ENCODE measurements around the gene GJD4. TPM values are rescaled to one million over a fixed set of nuclear protein-coding genes. Genes with fewer than 3 reads are reported as not detected.

The GJD4 gene
- total and polyA plus RNA-seq, 10 of the 15 experiments (the other 5 are each of a cell fraction or from before 2014, with no cell fraction given): not detected

GRCh38 chr10:35642035-35642792 lies 37.1 kb downstream of the GJD4 start, which contains the start of gene FZD8:
Gene FZD8, minus strand, starts transcription at chr10:35642296. Its CDS starts 867 bp downstream, at chr10:35641429.
- Histone ChIP-seq H3K27me3 (replicated peaks in 1 of 2; ENCODE audit: control insufficient read depth in 2 of 2, insufficient read depth in 2 of 2, low read length in 1 of 2) (peaks cover 0 to 8% of the 10 kb centered on the region in 2 experiments), H3K9ac (ENCODE audit: control insufficient read depth, insufficient read depth, low read length) (no peak within 1 kb of the TSS), H3K4me2 (ENCODE audit: control insufficient read depth, insufficient read depth) (peak within 1 kb of the TSS; percentile 77), H3K4me1 (ENCODE audit: control insufficient read depth, insufficient read depth, low read length) (0 out of 2 replicates have a peak, but pooled peaks cover 3% of the 10 kb centered on the region), H3K4me3 (peak within 1 kb of the TSS; percentile 67), H3K79me2 (ENCODE audit: control insufficient read depth, insufficient read depth, low read length) (no peaks in the 10 kb centered on the region), H3K27ac (ENCODE audit: control insufficient read depth, insufficient read depth) (no peak within 1 kb of the TSS), H3K9me3 (replicated peaks; ENCODE audit: control insufficient read depth, insufficient read depth, low read length) (no peaks in the 10 kb centered on the region; the same call in 2 of the 3 replicates), H2AFZ (ENCODE audit: control insufficient read depth, low read depth, low read length) (peak within 1 kb of the TSS; percentile 65), H4K20me1 (ENCODE audit: control insufficient read depth, insufficient read depth) (no peaks in the 10 kb centered on the region), H3K36me3 (ENCODE audit: control insufficient read depth in 2 of 2, insufficient read depth in 2 of 2, low read length in 1 of 2) (no peaks in the 10 kb centered on the region)
- WGBS (ENCODE audit: insufficient coverage, insufficient replicate concordance, low lambda C conversion rate, missing lambda C conversion rate): 1% methylated on average over 66 of the region's 80 CpGs
- no TSS peak for BruUV-seq (replicated peaks)
- no peak for DNase-seq (ENCODE audit: low read depth, low spot score)
- in situ Hi-C loops (cut with MboI): no loop called here
- TF ChIP-seq SUPT20H (IDR thresholded peaks at IDR 0.05; ENCODE audit: borderline replicate concordance, control insufficient read depth, low read depth, low read length): no peak
- TF ChIP-seq BHLHE40 (IDR thresholded peaks at IDR 0.05; ENCODE audit: borderline replicate concordance in 1 of 2, low read depth in 2 of 2, low read length in 1 of 2): peak in 1 of 2 experiments; percentile 31; a peak in 1 of 4 replicates
- peak; percentile 84 for TF ChIP-seq HDAC6 (IDR thresholded peaks at IDR 0.05; ENCODE audit: unreplicated experiment)
- TF ChIP-seq TCF12 (IDR thresholded peaks at IDR 0.05; ENCODE audit: low read depth, low read length): peak; percentile 4; the same call in 1 of the 2 replicates
- TF ChIP-seq RAD21 (IDR thresholded peaks at IDR 0.05; ENCODE audit: insufficient read depth, low read depth, low read length): 0 out of 2 replicates have a peak, but pooled peaks have one; percentile 9
- 0 out of 2 replicates have a peak, but pooled peaks have one; percentile 41 for TF ChIP-seq POLR2A (IDR thresholded peaks at IDR 0.05; ENCODE audit: low read depth, low read length)
- TF ChIP-seq NR2C1 (IDR thresholded peaks at IDR 0.05): no peak
- peak; percentile 86; the same call in 2 of the 3 replicates for TF ChIP-seq POU2F2 (IDR thresholded peaks at IDR 0.05; ENCODE audit: borderline replicate concordance, low read depth, low read length)
- TF ChIP-seq, protein P1, sequence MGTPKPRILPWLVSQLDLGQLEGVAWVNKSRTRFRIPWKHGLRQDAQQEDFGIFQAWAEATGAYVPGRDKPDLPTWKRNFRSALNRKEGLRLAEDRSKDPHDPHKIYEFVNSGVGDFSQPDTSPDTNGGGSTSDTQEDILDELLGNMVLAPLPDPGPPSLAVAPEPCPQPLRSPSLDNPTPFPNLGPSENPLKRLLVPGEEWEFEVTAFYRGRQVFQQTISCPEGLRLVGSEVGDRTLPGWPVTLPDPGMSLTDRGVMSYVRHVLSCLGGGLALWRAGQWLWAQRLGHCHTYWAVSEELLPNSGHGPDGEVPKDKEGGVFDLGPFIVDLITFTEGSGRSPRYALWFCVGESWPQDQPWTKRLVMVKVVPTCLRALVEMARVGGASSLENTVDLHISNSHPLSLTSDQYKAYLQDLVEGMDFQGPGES (IDR thresholded peaks at IDR 0.05): no peak
- no peak for TF ChIP-seq KLF5 (IDR thresholded peaks at IDR 0.05; ENCODE audit: partially characterized antibody)
- TF ChIP-seq IKZF1 (conservative IDR thresholded peaks at IDR 0.05): peak; percentile 26; the same call in 1 of the 2 replicates
- ChIA-PET POLR2A (no interaction called here), SMC1A (ENCODE audit: uncharacterized antibody, unreplicated experiment) (no interaction called here), CTCF (no interaction called here), RAD21 (ENCODE audit: unreplicated experiment) (no interaction called here)
- ATAC-seq: peak; percentile 92
- intact Hi-C loops (cut with micrococcal nuclease; ENCODE audit: unreplicated experiment): no loop called here
- FAIRE-seq: no peak
